Uterus (tissue), 4 donors: Measurements from ENCODE around the gene DMAC2. TPM values are rescaled to one million over a fixed set of nuclear protein-coding genes. Genes with fewer than 3 reads are reported as not detected.

Source experiments
- DNase-seq, 2 donors: peaks; one replicate each; pipeline ENCODE4 v3.0.0-alpha.2; 2019 to 2020
- H3K27ac ChIP-seq, 2 donors: fragments of 200-600 bp; sonication (generic); 1 replicate in 1 of 2; 2 replicates in 1 of 2; pipeline ENCODE4 v1.5.1; 2016 to 2018
- H3K27me3 ChIP-seq, 2 donors: fragments of 200-600 bp; sonication (generic); one replicate each; pipeline ENCODE4 v1.5.1; 2018 to 2019; ENCODE audit warnings: control low read depth in 1 of 2
- H3K36me3 ChIP-seq, 2 donors: fragments of 200-600 bp; sonication (generic); one replicate each; pipeline ENCODE4 v1.5.1; 2019; ENCODE audit warnings: control low read depth in 1 of 2
- H3K4me1 ChIP-seq, 2 donors: fragments of 200-600 bp; sonication (generic); one replicate each; pipeline ENCODE4 v1.5.1; 2018 to 2019; ENCODE audit warnings: control low read depth in 1 of 2
- H3K4me3 ChIP-seq, 2 donors: fragments of 200-600 bp; sonication (generic); 1 replicate in 1 of 2; 2 replicates in 1 of 2; pipeline ENCODE4 v1.5.1; 2018 to 2019; ENCODE audit warnings: mild to moderate bottlenecking in 1 of 2
- H3K9me3 ChIP-seq, 2 donors: fragments of 200-600 bp; sonication (generic); one replicate each; pipeline ENCODE4 v1.5.1; 2019; ENCODE audit warnings: control low read depth in 1 of 2
- POLR2A ChIP-seq, 2 donors: fragments of 450-650 bp; IDR thresholded peaks; one replicate each; pipeline ENCODE4 v1.6.1; 2016; ENCODE audit warnings: antibody characterized with exemption in 2 of 2, mild to moderate bottlenecking in 1 of 2, moderate library complexity in 1 of 2
- intact Hi-C: fragments of 100-400 bp; cut with DNase I; formaldehyde crosslinking; loops from one replicate; pipeline ENCODE4 v1.15.1; 2023; ENCODE audit warnings: low total_unique reads
- total RNA-seq, 4 donors: library from RNA; depleted of rRNA in 3 of 4; stranded (reverse); fragments of >200 nt in 3 of 4; gene quantifications; one replicate each; pipeline versions ENCODE4 v1.1.0 to v1.2.4, GENCODE V29; 2014 to 2023
- TF ChIP-seq, protein P1 (sequence below), 4 experiments: fragments of 200-600 bp in 2 of 4; fragments of 450-650 bp in 2 of 4; sonication (generic) in 2 of 4; IDR thresholded peaks; one replicate each; pipeline ENCODE4 v1.5.1; 2016 to 2019; ENCODE audit warnings: antibody characterized with exemption in 4 of 4, mild to moderate bottlenecking in 2 of 4, moderate library complexity in 1 of 4
- donor health status: DM: yes; HTN: yes; CAD: no.

DMAC2 gene
- total RNA-seq, 4 donors from 2014 or later = 25.8 to 89.4 (median 32.9) TPM

DNA sequence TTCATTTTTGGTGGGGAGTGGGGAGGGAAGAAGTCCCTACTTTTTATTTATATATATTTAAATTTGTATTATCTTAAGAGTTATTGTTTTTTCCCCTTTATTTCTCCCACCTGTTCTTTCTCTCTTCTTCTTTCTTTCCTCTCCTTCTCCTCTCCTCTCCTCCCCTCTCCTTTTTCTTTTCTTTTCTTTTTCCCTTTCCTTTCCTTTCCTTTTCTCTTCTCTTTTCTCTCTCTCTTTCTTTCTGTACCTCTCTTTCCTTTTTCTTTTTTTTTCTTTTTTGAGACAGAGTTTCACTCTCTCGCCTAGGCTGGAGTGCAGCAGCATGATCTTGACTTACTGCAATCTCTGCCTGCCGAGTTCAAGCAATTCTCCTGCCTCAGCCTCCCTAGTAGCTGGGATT is 40.2 kb downstream of the DMAC2 start:
- no peaks in the 10 kb centered on the region for H3K36me3 ChIP-seq
- H3K4me3 ChIP-seq = no peak overlapping the region
- no peak for DNase-seq
- peaks cover 0 to 6% of the 10 kb centered on the region in 2 donors for H3K4me1 ChIP-seq
- no peak for TF ChIP-seq POLR2A (IDR thresholded peaks at IDR 0.05)
- TF ChIP-seq, protein P1, sequence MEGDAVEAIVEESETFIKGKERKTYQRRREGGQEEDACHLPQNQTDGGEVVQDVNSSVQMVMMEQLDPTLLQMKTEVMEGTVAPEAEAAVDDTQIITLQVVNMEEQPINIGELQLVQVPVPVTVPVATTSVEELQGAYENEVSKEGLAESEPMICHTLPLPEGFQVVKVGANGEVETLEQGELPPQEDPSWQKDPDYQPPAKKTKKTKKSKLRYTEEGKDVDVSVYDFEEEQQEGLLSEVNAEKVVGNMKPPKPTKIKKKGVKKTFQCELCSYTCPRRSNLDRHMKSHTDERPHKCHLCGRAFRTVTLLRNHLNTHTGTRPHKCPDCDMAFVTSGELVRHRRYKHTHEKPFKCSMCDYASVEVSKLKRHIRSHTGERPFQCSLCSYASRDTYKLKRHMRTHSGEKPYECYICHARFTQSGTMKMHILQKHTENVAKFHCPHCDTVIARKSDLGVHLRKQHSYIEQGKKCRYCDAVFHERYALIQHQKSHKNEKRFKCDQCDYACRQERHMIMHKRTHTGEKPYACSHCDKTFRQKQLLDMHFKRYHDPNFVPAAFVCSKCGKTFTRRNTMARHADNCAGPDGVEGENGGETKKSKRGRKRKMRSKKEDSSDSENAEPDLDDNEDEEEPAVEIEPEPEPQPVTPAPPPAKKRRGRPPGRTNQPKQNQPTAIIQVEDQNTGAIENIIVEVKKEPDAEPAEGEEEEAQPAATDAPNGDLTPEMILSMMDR (IDR thresholded peaks at IDR 0.05) = no peak
- H3K27ac ChIP-seq = no peak overlapping the region
- intact Hi-C loops = no loop called here
- H3K27me3 ChIP-seq = no peaks in the 10 kb centered on the region
- no peaks in the 10 kb centered on the region for H3K9me3 ChIP-seq

DNA sequence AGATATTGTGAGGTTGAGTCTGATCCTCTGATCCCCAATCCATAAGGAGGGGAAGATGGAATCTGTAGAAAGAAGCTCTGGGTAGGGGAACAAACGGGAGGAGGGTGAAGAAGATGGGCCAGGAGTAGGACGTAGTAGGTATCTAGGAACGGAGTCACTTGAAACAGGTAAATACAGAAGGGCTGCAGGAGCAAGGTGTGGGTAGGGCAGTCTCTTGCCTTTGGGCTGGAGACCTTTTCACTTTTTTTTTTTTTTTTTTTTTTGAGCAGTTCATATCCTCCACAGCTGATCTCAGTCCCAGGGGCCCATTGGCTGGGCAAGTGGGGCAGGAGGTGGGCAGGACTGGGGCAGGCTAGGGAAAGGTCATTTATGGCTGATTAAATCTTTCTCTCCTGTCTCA is 40.6 kb downstream of the DMAC2 start:
- Histone ChIP-seq H3K4me1 (peaks cover 0 to 6% of the 10 kb centered on the region in 2 donors), H3K36me3 (no peaks in the 10 kb centered on the region), H3K27me3 (no peaks in the 10 kb centered on the region), H3K4me3 (no peak overlapping the region), H3K27ac (no peak overlapping the region), H3K9me3 (no peaks in the 10 kb centered on the region)
- intact Hi-C loops = no loop called here
- no peak for TF ChIP-seq POLR2A (IDR thresholded peaks at IDR 0.05)
- TF ChIP-seq, protein P1 (IDR thresholded peaks at IDR 0.05) = no peak
- DNase-seq = no peak

DNA sequence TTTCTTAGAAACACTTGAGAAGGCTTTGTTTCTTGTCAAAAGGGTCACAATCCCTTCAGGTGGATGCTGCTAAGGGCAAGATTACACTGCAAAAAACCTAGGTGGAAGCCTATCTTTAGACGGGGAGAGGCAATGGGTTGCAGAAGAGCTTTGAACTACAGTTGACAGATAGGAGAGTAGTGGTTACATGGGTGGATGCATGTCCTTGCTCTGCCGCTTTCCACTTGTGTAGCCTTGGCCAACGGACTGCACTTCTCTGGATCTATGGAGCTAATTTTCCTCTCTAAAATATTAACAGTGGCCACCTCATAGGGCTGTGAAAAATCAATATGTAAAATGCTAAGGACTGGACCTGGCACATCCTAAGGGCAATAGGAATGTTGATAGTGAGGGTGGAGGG is 41.1 kb downstream of the DMAC2 start:
- intact Hi-C loops = no loop called here
- no peaks in the 10 kb centered on the region for H3K9me3 ChIP-seq
- TF ChIP-seq, protein P1 (IDR thresholded peaks at IDR 0.05) = no peak
- TF ChIP-seq POLR2A (IDR thresholded peaks at IDR 0.05) = no peak
- H3K36me3 ChIP-seq = no peaks in the 10 kb centered on the region
- DNase-seq = no peak
- peaks cover 0 to 6% of the 10 kb centered on the region in 2 donors for H3K4me1 ChIP-seq
- H3K27me3 ChIP-seq = no peaks in the 10 kb centered on the region
- H3K4me3 ChIP-seq = peak overlapping the region; percentile 89 to 98
- peak overlapping the region in 1 of 2 donors; percentile 12 for H3K27ac ChIP-seq

DNA sequence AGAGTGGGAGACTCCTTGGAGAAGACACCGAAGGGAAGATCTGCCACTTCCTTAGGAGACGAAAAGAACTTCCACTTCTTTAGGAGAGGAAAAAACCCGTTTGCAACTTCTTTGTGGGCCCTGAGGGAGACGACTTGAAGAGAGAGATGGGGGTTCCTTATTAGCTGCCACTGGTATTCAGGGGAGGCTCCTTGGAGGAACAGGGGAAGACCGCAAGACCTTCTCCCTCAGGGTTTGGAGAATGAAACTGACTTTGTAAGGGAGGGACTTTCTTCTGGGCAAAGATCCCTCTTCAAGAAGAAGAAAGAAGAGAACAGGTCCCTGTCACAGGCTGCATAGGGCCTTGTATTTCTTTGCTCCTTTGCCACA is 41.7 kb downstream of the DMAC2 start:
- intact Hi-C loops = no loop called here
- DNase-seq = no peak
- peaks cover 0 to 6% of the 10 kb centered on the region in 2 donors for H3K4me1 ChIP-seq
- H3K27ac ChIP-seq = peak overlapping the region; percentile 86 to 96
- no peaks in the 10 kb centered on the region for H3K27me3 ChIP-seq
- H3K36me3 ChIP-seq = no peaks in the 10 kb centered on the region
- TF ChIP-seq POLR2A (IDR thresholded peaks at IDR 0.05) = no peak
- TF ChIP-seq, protein P1 (IDR thresholded peaks at IDR 0.05) = no peak
- no peaks in the 10 kb centered on the region for H3K9me3 ChIP-seq
- peak overlapping the region; percentile 89 to 98 for H3K4me3 ChIP-seq

DNA sequence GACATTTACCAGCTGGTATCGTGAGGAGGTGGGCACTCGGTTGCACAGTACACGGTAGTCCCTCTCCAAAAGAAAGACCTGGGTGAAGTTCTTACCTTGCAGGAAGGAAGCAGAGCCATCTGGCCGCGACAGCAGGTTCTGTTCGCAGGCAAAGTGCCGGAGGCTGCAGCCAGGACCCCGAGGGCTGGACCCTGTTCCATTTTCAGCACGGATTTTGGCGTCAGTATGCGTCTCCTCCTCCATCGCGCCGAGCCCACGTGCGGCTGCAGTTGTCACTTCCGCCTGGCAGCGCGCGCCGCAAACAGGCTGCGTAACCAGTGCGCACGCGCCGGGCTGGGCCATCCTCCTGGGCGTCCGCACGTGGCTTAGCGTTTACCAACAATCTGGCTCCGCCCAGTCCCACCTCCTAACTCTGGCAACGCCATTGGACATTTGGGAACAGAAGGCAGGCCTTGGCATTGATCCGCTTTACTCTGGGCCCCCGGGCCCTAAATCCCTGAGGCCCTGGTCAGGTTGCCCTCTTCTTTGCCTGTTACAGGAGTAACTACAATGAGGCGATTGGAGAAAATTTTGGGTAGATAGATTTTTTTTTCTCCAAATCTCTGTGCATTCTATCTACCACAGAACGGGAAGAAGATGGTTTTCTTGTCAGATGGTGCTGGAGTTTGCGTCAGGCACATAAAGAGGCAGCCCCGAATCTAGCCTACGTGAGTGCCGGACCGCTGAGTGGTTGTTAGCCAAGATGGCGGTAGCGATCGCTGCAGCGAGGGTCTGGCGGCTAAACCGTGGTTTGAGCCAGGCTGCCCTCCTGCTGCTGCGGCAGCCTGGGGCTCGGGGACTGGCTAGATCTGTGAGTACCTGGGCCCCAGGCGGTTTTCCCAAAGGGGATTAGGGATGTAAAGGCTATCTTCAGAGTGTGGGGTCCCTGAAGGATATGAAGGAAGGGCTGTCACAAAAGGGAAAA is 42.3 kb downstream of the DMAC2 start, which contains the start of the genes BCKDHA and EXOSC5:
BCKDHA (plus strand) TSS at position 733 of the 964 bp plus-strand sequence; CDS start at position 743, 10 bp downstream.
EXOSC5 (minus strand) TSS at position 274 of the 964 bp plus-strand sequence; CDS start at position 243, 31 bp downstream.
- Histone ChIP-seq H3K9me3 (no peaks in the 10 kb centered on the region), H3K4me3 (peak within 1 kb of the TSS; percentile 89 to 98), H3K27ac (peak within 1 kb of the TSS; percentile 86 to 96), H3K4me1 (peaks cover 0 to 6% of the 10 kb centered on the region in 2 donors), H3K27me3 (no peaks in the 10 kb centered on the region), H3K36me3 (no peaks in the 10 kb centered on the region)
- peak in 1 of 2 donors; percentile 15 for TF ChIP-seq POLR2A (IDR thresholded peaks at IDR 0.05)
- TF ChIP-seq, protein P1 (IDR thresholded peaks at IDR 0.05) = peak in 3 of 4 experiments; percentile 8 to 27 (median 26)
- intact Hi-C loops = no loop called here
- DNase-seq = peak; percentile 99 to 100
